K562 (cell line): ENCODE measurements around the gene GSK3B. TPM values are rescaled to one million over a fixed set of nuclear protein-coding genes. Genes with fewer than 3 reads are reported as not detected.

ENCODE experiments used
- ATF2 ChIP-seq: sonication (generic); formaldehyde crosslinking; IDR thresholded peaks from 2 replicates; pipeline ENCODE4 v1.8.1; 2022; ENCODE audit warnings: missing genetic modification reagents
- CEBPG ChIP-seq, 3 experiments: fragments of 200-800 bp in 1 of 3; sonication (Bioruptor generic) in 1 of 3; sonication (generic) in 1 of 3; formaldehyde crosslinking in 1 of 3; IDR thresholded peaks in 2 of 3; conservative IDR thresholded peaks in 1 of 3; 2 replicates each; pipeline versions ENCODE4 v1.6.1 to v1.8.0; 2016 to 2022; ENCODE audit warnings: missing compliant biosample characterization in 2 of 3, missing genetic modification characterization in 2 of 3, mild to moderate bottlenecking in 1 of 3, missing genetic modification reagents in 1 of 3
- DNMT1 ChIP-seq: fragments of 450-650 bp; IDR thresholded peaks from 2 replicates; pipeline ENCODE4 v1.6.1; 2016; ENCODE audit warnings: antibody characterized with exemption, mild to moderate bottlenecking
- ETV5 ChIP-seq: sonication (generic); formaldehyde crosslinking; IDR thresholded peaks from 2 replicates; pipeline ENCODE4 v1.4.0; 2020; ENCODE audit warnings: low read depth, mild to moderate bottlenecking, missing genetic modification reagents
- HDAC6 ChIP-seq: IDR thresholded peaks from 2 replicates; pipeline ENCODE4 v1.6.1; 2012; ENCODE audit warnings: low read depth, mild to moderate bottlenecking, control low read depth, inconsistent platforms, low read length, moderate library complexity
- HLTF ChIP-seq: fragments of 450-650 bp; IDR thresholded peaks from 2 replicates; pipeline ENCODE4 v1.6.1; 2016
- HNRNPUL1 ChIP-seq: fragments of 200-400 bp; formaldehyde crosslinking; IDR thresholded peaks from 2 replicates; pipeline ENCODE4 v1.6.1; 2017; ENCODE audit warnings: low read length
- KAT7 ChIP-seq: sonication (generic); formaldehyde crosslinking; IDR thresholded peaks from 2 replicates; pipeline ENCODE4 v1.8.0; 2022; ENCODE audit warnings: missing genetic modification reagents, mild to moderate bottlenecking, borderline replicate concordance
- MCM2 ChIP-seq: fragments of 450-650 bp; IDR thresholded peaks from 2 replicates; pipeline ENCODE4 v1.6.1; 2017; ENCODE audit warnings: low read depth, mild to moderate bottlenecking
- NR1H2 ChIP-seq: sonication (generic); formaldehyde crosslinking; IDR thresholded peaks from 2 replicates; pipeline ENCODE4 v1.4.0; 2020; ENCODE audit warnings: mild to moderate bottlenecking, missing genetic modification reagents
- PRMT5 ChIP-seq: sonication (generic); formaldehyde crosslinking; IDR thresholded peaks from 2 replicates; pipeline ENCODE4 v1.5.0; 2020; ENCODE audit warnings: missing genetic modification reagents
- RFX1 ChIP-seq: fragments of 450-650 bp; IDR thresholded peaks from 2 replicates; pipeline ENCODE4 v1.6.1; 2016; ENCODE audit warnings: mild to moderate bottlenecking, moderate library complexity
- RNF2 ChIP-seq: sonication (generic); IDR thresholded peaks from 2 replicates; pipeline ENCODE4 v1.6.1; 2016
- SIX5 ChIP-seq, 2 experiments: IDR thresholded peaks; 2 replicates each; pipeline ENCODE4 v1.6.1; 2011; ENCODE audit warnings: low read length in 2 of 2, borderline replicate concordance in 1 of 2, low read depth in 1 of 2, mild to moderate bottlenecking in 1 of 2, moderate library complexity in 1 of 2; ENCODE audit not compliant: insufficient read depth in 1 of 2
- SMAD2 ChIP-seq: fragments of 150-350 bp; IDR thresholded peaks from 2 replicates; pipeline ENCODE4 v1.6.1; 2014; ENCODE audit warnings: low read depth, mild to moderate bottlenecking, low read length
- SNAPC5 ChIP-seq: fragments of 250-450 bp; sonication (Bioruptor Pico); IDR thresholded peaks from 2 replicates; pipeline ENCODE4 v1.8.0; 2021; ENCODE audit warnings: moderate library complexity, mild to moderate bottlenecking, inconsistent platforms
- SUPT5H ChIP-seq: fragments of 450-650 bp; IDR thresholded peaks from 2 replicates; pipeline ENCODE4 v1.6.1; 2016
- TCF7L2 ChIP-seq: fragments of 150-350 bp; IDR thresholded peaks from 2 replicates; pipeline ENCODE4 v1.6.1; 2016; ENCODE audit warnings: low read depth, mild to moderate bottlenecking, low read length, moderate library complexity
- USF1 ChIP-seq: sonication (generic); formaldehyde crosslinking; IDR thresholded peaks from 2 replicates; pipeline ENCODE4 v1.9.0; 2022; ENCODE audit warnings: mild to moderate bottlenecking, missing genetic modification reagents
- ZFP1 ChIP-seq: fragments of 450-650 bp; formaldehyde crosslinking; IDR thresholded peaks from 2 replicates; pipeline ENCODE4 v1.4.0; 2020; ENCODE audit warnings: mild to moderate bottlenecking, mixed read lengths
- ZNF134 ChIP-seq: fragments of 250-450 bp; sonication (Bioruptor Pico); conservative IDR thresholded peaks from 2 replicates; pipeline ENCODE4 v1.4.0; 2020
- ZNF695 ChIP-seq: fragments of 450-650 bp; formaldehyde crosslinking; IDR thresholded peaks from 2 replicates; pipeline ENCODE4 v1.4.0; 2020; ENCODE audit warnings: mild to moderate bottlenecking, moderate library complexity
- polyA plus RNA-seq, 8 experiments: library from polyadenylated mRNA; depleted of rRNA in 4 of 8; stranded (reverse) in 5 of 8; unstranded in 3 of 8; fragments of >200 nt; fragmentation: Nextera tagmentation in 2 of 8; fragmentation: Illumina TruSeq in 1 of 8; extraction: Ambion mirVana in 2 of 8; extraction: Trizol in 1 of 8; gene quantifications; 2 replicates each; pipeline versions ENCODE4 v1.2.1 to v1.2.3, GENCODE V29; 2011 to 2014; ENCODE audit warnings: inconsistent platforms in 1 of 8, missing spikeins in 1 of 8
- total RNA-seq, 7 experiments: library from RNA; depleted of rRNA in 6 of 7; stranded (reverse); fragments of >200 nt in 6 of 7; fragmentation: Illumina TruSeq in 2 of 7; extraction: Trizol in 2 of 7; gene quantifications; 2 replicates each; pipeline versions ENCODE4 v1.2.1 to v1.2.3, GENCODE V29; 2011 to 2021; ENCODE audit warnings: low replicate concordance in 1 of 7
- TF ChIP-seq, protein P1 (sequence below): IDR thresholded peaks from 2 replicates; pipeline ENCODE4 v1.6.1; 2012; ENCODE audit warnings: low read depth, low read length, improper control_type of control experiment, borderline replicate concordance
- TF ChIP-seq, protein P2 (sequence below): fragments of 450-650 bp; formaldehyde crosslinking; IDR thresholded peaks from 2 replicates; pipeline ENCODE4 v1.4.0; 2020; ENCODE audit warnings: mild to moderate bottlenecking, moderate library complexity

Gene GSK3B
- total and polyA plus RNA-seq, 9 of the 15 experiments (the other 6 are each of a cell fraction or from before 2014, with no cell fraction given): 4.7 to 25.0 (median 18.7) TPM

DNA sequence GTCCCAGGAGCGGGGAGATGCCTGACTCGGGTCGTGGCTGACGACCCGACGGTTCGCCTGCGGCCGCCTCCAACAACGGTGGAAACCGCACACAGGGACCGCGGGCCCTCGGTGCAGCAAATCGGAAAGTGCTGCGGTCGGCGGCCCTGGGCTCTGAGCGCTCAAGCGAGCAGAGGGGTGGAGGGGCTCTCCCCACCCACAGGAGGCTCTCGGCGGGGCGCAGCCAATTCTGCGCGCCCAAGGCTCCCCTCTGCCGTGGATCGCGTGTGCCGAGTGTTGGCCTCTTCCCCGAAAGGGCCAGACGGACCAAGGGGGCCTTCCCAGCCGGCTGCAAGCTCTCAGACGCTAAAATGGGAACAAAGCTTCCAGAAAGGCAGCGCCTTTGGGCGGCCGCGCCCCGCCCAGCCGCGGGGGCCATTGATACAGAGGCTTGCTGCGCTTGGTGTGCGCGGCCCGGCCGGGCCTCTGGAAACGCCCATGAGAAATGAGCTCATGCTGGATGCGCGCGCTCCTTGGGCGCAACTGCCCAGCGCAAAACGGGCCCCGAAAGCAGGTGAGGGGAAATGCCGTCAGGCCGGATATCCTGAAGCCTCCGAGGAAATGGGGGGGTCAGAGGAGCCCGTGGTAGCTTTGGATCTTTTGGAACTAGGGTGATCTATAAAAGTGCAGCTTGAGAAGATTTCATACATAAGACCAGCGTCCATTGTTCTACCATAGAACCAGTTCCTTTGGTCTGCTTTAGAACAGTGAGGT, 1.2 kb upstream of the GSK3B start (continued):
- TF ChIP-seq HDAC6: no peak
- TF ChIP-seq, protein P1, sequence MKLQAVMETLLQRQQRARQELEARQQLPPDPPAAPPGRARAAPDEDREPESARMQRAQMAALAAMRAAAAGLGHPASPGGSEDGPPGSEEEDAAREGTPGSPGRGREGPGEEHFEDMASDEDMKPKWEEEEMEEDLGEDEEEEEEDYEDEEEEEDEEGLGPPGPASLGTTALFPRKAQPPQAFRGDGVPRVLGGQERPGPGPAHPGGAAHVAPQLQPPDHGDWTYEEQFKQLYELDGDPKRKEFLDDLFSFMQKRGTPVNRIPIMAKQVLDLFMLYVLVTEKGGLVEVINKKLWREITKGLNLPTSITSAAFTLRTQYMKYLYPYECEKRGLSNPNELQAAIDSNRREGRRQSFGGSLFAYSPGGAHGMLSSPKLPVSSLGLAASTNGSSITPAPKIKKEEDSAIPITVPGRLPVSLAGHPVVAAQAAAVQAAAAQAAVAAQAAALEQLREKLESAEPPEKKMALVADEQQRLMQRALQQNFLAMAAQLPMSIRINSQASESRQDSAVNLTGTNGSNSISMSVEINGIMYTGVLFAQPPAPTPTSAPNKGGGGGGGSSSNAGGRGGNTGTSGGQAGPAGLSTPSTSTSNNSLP: no peak
- TF ChIP-seq SMAD2: no peak
- peak; percentile 94 for TF ChIP-seq SUPT5H
- TF ChIP-seq NR1H2 (CRISPR knock-in tag): no peak
- TF ChIP-seq, protein P2, sequence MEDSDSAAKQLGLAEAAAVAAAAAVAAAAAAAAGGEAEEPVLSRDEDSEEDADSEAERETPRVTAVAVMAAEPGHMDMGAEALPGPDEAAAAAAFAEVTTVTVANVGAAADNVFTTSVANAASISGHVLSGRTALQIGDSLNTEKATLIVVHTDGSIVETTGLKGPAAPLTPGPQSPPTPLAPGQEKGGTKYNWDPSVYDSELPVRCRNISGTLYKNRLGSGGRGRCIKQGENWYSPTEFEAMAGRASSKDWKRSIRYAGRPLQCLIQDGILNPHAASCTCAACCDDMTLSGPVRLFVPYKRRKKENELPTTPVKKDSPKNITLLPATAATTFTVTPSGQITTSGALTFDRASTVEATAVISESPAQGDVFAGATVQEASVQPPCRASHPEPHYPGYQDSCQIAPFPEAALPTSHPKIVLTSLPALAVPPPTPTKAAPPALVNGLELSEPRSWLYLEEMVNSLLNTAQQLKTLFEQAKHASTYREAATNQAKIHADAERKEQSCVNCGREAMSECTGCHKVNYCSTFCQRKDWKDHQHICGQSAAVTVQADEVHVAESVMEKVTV (CRISPR knock-in tag): no peak
- no peak for TF ChIP-seq TCF7L2
- TF ChIP-seq ATF2 (CRISPR knock-in tag): 0 out of 2 replicates have a peak, but pooled peaks have one; percentile 37
- TF ChIP-seq SIX5 (IDR thresholded peaks at IDR 0.05; ENCODE audit: borderline replicate concordance in 1 of 2, insufficient read depth in 1 of 2, low read depth in 1 of 2, low read length in 2 of 2): no peak
- TF ChIP-seq PRMT5 (CRISPR knock-in tag): no peak
- TF ChIP-seq CEBPG (CRISPR knock-in tag; IDR thresholded peaks at IDR 0.05): no peak
- no peak for TF ChIP-seq CEBPG (tag; conservative IDR thresholded peaks at IDR 0.05 in 1 of 2, IDR thresholded peaks at IDR 0.05 in 1 of 2)
- TF ChIP-seq RNF2: 0 out of 2 replicates have a peak, but pooled peaks have one; percentile 22
- 0 out of 2 replicates have a peak, but pooled peaks have one; percentile 12 for TF ChIP-seq USF1
- TF ChIP-seq RFX1: no peak
- TF ChIP-seq MCM2: no peak
- no peak for TF ChIP-seq HLTF
- TF ChIP-seq SNAPC5 (CRISPR knock-in tag): no peak
- TF ChIP-seq DNMT1: no peak
- peak; percentile 91; the same call in 1 of the 2 replicates for TF ChIP-seq KAT7 (CRISPR knock-in tag)
- no peak for TF ChIP-seq ZFP1 (CRISPR knock-in tag)
- TF ChIP-seq ZNF695 (CRISPR knock-in tag): 0 out of 2 replicates have a peak, but pooled peaks have one; percentile 64
- TF ChIP-seq ETV5 (CRISPR knock-in tag): no peak
- TF ChIP-seq HNRNPUL1: no peak
- TF ChIP-seq ZNF134 (CRISPR knock-in tag): peak; percentile 81
